CD14-positive monocyte (primary cell): ENCODE data around the gene FIP1L1. TPM values are rescaled to one million over a fixed set of nuclear protein-coding genes. Genes with fewer than 3 reads are reported as not detected.

ENCODE experiments used
- DNase-seq, 3 donors: peaks; one replicate each; pipeline ENCODE4 v3.0.0-alpha.2; 2011 to 2022
- H2AFZ ChIP-seq: 2 replicates; pipeline ENCODE4 v1.6.0; 2012; ENCODE audit warnings: mild to moderate bottlenecking, low read depth, low read length, inconsistent platforms; ENCODE audit not compliant: insufficient read depth, poor library complexity, severe bottlenecking
- H3K27ac ChIP-seq, 2 donors: 1 replicate in 1 of 2; 2 replicates in 1 of 2; pipeline ENCODE4 v1.5.1; 2012 to 2013; ENCODE audit warnings: low read length in 2 of 2, control low read depth in 1 of 2, inconsistent platforms in 1 of 2, low read depth in 1 of 2, mild to moderate bottlenecking in 1 of 2
- H3K27me3 ChIP-seq, 2 donors: one replicate each; pipeline versions ENCODE4 v1.6.0 to v1.6.1; 2011 to 2013; ENCODE audit warnings: low read length in 2 of 2; ENCODE audit not compliant: control insufficient read depth in 2 of 2, insufficient read depth in 2 of 2
- H3K36me3 ChIP-seq, 2 donors: replicated peaks in 1 of 2; 1 replicate in 1 of 2; 2 replicates in 1 of 2; pipeline versions ENCODE4 v1.5.1 to v1.6.1; 2012 to 2013; ENCODE audit warnings: low read length in 2 of 2, control low read depth in 1 of 2, inconsistent platforms in 1 of 2, mild to moderate bottlenecking in 1 of 2; ENCODE audit not compliant: insufficient read depth in 2 of 2, control insufficient read depth in 1 of 2
- H3K4me1 ChIP-seq, 2 donors: 1 replicate in 1 of 2; 2 replicates in 1 of 2; pipeline versions ENCODE4 v1.5.1 to v1.6.1; 2012 to 2013; ENCODE audit warnings: low read length in 2 of 2, control low read depth in 1 of 2, inconsistent platforms in 1 of 2, mild to moderate bottlenecking in 1 of 2, moderate library complexity in 1 of 2; ENCODE audit not compliant: insufficient read depth in 2 of 2, control insufficient read depth in 1 of 2
- H3K4me2 ChIP-seq: replicated peaks from 2 replicates; pipeline ENCODE3; 2012; ENCODE audit warnings: low read length, moderate library complexity, mild to moderate bottlenecking; ENCODE audit not compliant: poor library complexity, severe bottlenecking; ENCODE audit errors: extremely low read depth
- H3K4me3 ChIP-seq, 3 experiments: fragments of 200-600 bp in 1 of 3; sonication (generic) in 1 of 3; replicated peaks in 1 of 3; 1 replicate in 2 of 3; 2 replicates in 1 of 3; pipeline ENCODE4 v1.5.1; 2011 to 2013; ENCODE audit warnings: low read length in 3 of 3, mild to moderate bottlenecking in 3 of 3, control low read depth in 2 of 3, low read depth in 2 of 3, inconsistent platforms in 1 of 3, moderate library complexity in 1 of 3
- H3K79me2 ChIP-seq: 2 replicates; pipeline ENCODE4 v1.6.0; 2012; ENCODE audit warnings: mild to moderate bottlenecking, control low read depth, inconsistent platforms, low read length, moderate library complexity; ENCODE audit not compliant: insufficient read depth
- H3K9ac ChIP-seq: 2 replicates; pipeline ENCODE4 v1.6.0; 2017; ENCODE audit warnings: low read length, mild to moderate bottlenecking; ENCODE audit not compliant: insufficient read depth, poor library complexity, severe bottlenecking
- H3K9me3 ChIP-seq, 2 donors: replicated peaks in 1 of 2; 1 replicate in 1 of 2; 2 replicates in 1 of 2; pipeline versions ENCODE4 v1.5.1 to v1.6.1; 2012 to 2013; ENCODE audit warnings: low read length in 2 of 2, control low read depth in 1 of 2; ENCODE audit not compliant: control insufficient read depth in 1 of 2, insufficient read depth in 1 of 2
- H4K20me1 ChIP-seq: 2 replicates; pipeline ENCODE4 v1.6.0; 2012; ENCODE audit warnings: mild to moderate bottlenecking, low read length, control low read depth, moderate library complexity; ENCODE audit not compliant: insufficient read depth
- H3K27ac Mint-ChIP-seq, 7 donors: one replicate each; pipeline ENCODE4 v1.8.0; 2020; ENCODE audit warnings: mild to moderate bottlenecking in 7 of 7, mixed read lengths in 7 of 7, moderate library complexity in 6 of 7, inconsistent platforms in 2 of 7
- H3K27me3 Mint-ChIP-seq, 3 donors: one replicate each; pipeline ENCODE4 v1.8.0; 2021 to 2022; ENCODE audit warnings: low read depth in 3 of 3, mild to moderate bottlenecking in 3 of 3, mixed read lengths in 3 of 3, moderate library complexity in 3 of 3, inconsistent platforms in 1 of 3
- H3K36me3 Mint-ChIP-seq, 2 donors: one replicate each; pipeline ENCODE4 v1.8.0; 2020; ENCODE audit warnings: mixed read lengths in 2 of 2, inconsistent platforms in 1 of 2, mild to moderate bottlenecking in 1 of 2
- H3K4me1 Mint-ChIP-seq: one replicate; pipeline ENCODE4 v1.8.0; 2020; ENCODE audit warnings: mild to moderate bottlenecking, mixed read lengths
- H3K4me3 Mint-ChIP-seq, 2 donors: one replicate each; pipeline ENCODE4 v1.8.0; 2020; ENCODE audit warnings: mild to moderate bottlenecking in 2 of 2, mixed read lengths in 2 of 2, moderate library complexity in 1 of 2
- H3K9me3 Mint-ChIP-seq, 7 donors: one replicate each; pipeline ENCODE4 v1.8.0; 2020 to 2022; ENCODE audit warnings: mixed read lengths in 7 of 7, mild to moderate bottlenecking in 6 of 7, moderate library complexity in 6 of 7, inconsistent platforms in 2 of 7
- WGBS: methylation state at CpG from one replicate; pipeline ENCODE4 v1.1.5; 2013; ENCODE audit warnings: missing lambda C conversion rate; ENCODE audit not compliant: insufficient coverage; 5-methylcytosine and 5-hydroxymethylcytosine counted together
- intact Hi-C, 2 donors: fragments of 100-400 bp; cut with micrococcal nuclease; formaldehyde crosslinking; loops; one replicate each; pipeline versions ENCODE4 v1.15.0 to v1.15.1; 2023
- polyA plus RNA-seq, 3 donors: library from polyadenylated mRNA; depleted of rRNA in 1 of 3; unstranded in 2 of 3; stranded (reverse) in 1 of 3; fragments of 300-500 nt in 2 of 3; fragments of >200 nt in 1 of 3; fragmentation: Illumina TruSeq in 2 of 3; gene quantifications; 1 replicate in 2 of 3; 2 replicates in 1 of 3; pipeline ENCODE4 v1.2.3, GENCODE V29; 2012 to 2021
- TF ChIP-seq, protein P1 (sequence below): fragments of 200-600 bp; IDR thresholded peaks from one replicate; pipeline ENCODE4 v1.8.0; 2022; ENCODE audit warnings: antibody characterized with exemption, mild to moderate bottlenecking

FIP1L1 gene
- polyA plus RNA-seq, 3 donors = 14.5 to 36.9 (median 25.4) TPM

DNA sequence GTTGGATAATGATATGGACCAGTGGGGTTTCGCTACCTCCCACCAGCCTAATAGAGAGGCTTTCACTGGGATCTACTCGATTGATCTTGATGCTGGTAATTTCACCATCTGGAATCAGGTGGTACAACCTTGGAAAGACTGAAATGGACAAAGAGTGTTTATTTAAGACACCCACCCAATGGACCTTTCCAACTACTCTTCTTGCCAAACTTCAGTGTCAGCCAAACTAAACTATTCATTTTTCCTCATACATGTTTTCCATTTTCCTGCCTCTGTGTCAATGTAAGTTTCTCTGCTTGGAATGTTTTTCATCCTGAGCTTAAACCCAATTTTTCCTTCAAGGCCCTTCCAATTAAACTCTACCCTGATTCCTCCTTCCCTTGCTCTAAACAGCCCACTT lies 121.3 kb downstream of the FIP1L1 start:
- H3K4me3 ChIP-seq = no peak overlapping the region
- no peaks in the 10 kb centered on the region for H3K9me3 ChIP-seq
- TF ChIP-seq, protein P1, sequence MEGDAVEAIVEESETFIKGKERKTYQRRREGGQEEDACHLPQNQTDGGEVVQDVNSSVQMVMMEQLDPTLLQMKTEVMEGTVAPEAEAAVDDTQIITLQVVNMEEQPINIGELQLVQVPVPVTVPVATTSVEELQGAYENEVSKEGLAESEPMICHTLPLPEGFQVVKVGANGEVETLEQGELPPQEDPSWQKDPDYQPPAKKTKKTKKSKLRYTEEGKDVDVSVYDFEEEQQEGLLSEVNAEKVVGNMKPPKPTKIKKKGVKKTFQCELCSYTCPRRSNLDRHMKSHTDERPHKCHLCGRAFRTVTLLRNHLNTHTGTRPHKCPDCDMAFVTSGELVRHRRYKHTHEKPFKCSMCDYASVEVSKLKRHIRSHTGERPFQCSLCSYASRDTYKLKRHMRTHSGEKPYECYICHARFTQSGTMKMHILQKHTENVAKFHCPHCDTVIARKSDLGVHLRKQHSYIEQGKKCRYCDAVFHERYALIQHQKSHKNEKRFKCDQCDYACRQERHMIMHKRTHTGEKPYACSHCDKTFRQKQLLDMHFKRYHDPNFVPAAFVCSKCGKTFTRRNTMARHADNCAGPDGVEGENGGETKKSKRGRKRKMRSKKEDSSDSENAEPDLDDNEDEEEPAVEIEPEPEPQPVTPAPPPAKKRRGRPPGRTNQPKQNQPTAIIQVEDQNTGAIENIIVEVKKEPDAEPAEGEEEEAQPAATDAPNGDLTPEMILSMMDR = no peak
- no peaks in the 10 kb centered on the region for H3K27me3 ChIP-seq
- no peak overlapping the region for H3K9ac ChIP-seq
- no CpG with 5 or more reads among the region's 2 CpGs for WGBS
- H3K36me3 Mint-ChIP-seq = no peaks in the 10 kb centered on the region
- no peak overlapping the region for H3K4me2 ChIP-seq
- H3K79me2 ChIP-seq = no peaks in the 10 kb centered on the region
- no peak overlapping the region for H3K4me3 Mint-ChIP-seq
- no peaks in the 10 kb centered on the region for H3K4me1 ChIP-seq
- no peak overlapping the region for H3K27ac ChIP-seq
- H3K9me3 Mint-ChIP-seq = peaks cover 0 to 3% (median 0%) of the 10 kb centered on the region in 7 donors
- no peaks in the 10 kb centered on the region for H3K4me1 Mint-ChIP-seq
- DNase-seq = no peak
- H4K20me1 ChIP-seq = no peaks in the 10 kb centered on the region
- intact Hi-C loops = loop anchor here in 1 of 2 donors (10.0 kb wide), 1 partner anchor 736 kb away; no protein-coding TSS in a partner anchor
- H3K36me3 ChIP-seq = no peaks in the 10 kb centered on the region
- H3K27me3 Mint-ChIP-seq = peaks cover 0 to 3% (median 1%) of the 10 kb centered on the region in 3 donors
- H2AFZ ChIP-seq = no peak overlapping the region
- H3K27ac Mint-ChIP-seq = no peak overlapping the region

DNA sequence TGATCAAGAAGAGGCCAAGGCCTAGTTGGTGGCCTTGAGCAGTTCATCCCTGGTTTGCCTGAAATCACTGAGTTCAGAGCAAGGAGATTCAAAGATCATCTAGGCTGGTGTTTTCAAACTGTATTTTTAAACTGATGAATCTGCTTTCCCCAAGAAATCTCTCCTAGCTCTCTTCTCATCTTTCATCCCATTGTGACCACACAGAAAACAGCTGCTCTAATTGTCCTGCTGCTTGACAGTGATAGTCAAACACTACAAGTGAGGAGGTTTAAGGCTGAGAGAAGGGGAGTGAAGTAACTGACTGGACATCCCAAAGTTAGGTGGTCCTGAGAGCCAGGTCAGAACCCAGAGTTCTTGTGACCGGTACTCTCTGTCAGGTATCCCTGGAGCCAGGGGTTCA lies 122.3 kb downstream of the FIP1L1 start:
- Histone ChIP-seq H4K20me1 (no peaks in the 10 kb centered on the region), H2AFZ (no peak overlapping the region), H3K4me2 (no peak overlapping the region), H3K4me1 (no peaks in the 10 kb centered on the region), H3K4me3 (no peak overlapping the region), H3K79me2 (no peaks in the 10 kb centered on the region), H3K36me3 (no peaks in the 10 kb centered on the region), H3K27ac (no peak overlapping the region), H3K27me3 (no peaks in the 10 kb centered on the region), H3K9ac (no peak overlapping the region), H3K9me3 (no peaks in the 10 kb centered on the region)
- H3K27ac Mint-ChIP-seq = no peak overlapping the region
- peaks cover 0 to 3% (median 1%) of the 10 kb centered on the region in 3 donors for H3K27me3 Mint-ChIP-seq
- H3K36me3 Mint-ChIP-seq = no peaks in the 10 kb centered on the region
- no peak overlapping the region for H3K4me3 Mint-ChIP-seq
- no peaks in the 10 kb centered on the region for H3K4me1 Mint-ChIP-seq
- no peak for DNase-seq
- intact Hi-C loops = loop anchor here in 1 of 2 donors (10.0 kb wide), 1 partner anchor 735 kb away; no protein-coding TSS in a partner anchor
- WGBS = 94% methylated on average over 1 of the region's 1 CpG
- peaks cover 0 to 2% (median 0%) of the 10 kb centered on the region in 7 donors for H3K9me3 Mint-ChIP-seq
- TF ChIP-seq, protein P1 = no peak
